GM18867 (cell line): ENCODE measurements around the gene LMBR1.
"Not testable (repeated sequence)": the region's sequence is repeated elsewhere in the genome, so short reads cannot be mapped to it uniquely, and the experiment has no call there.

Experiments used
- ATAC-seq: cut with Tn5 transposase; IDR thresholded peaks from one replicate; pipeline ENCODE4 v1.9.1; 2021; ENCODE audit warnings: mild to moderate bottlenecking, moderate library complexity; ENCODE audit not compliant: unreplicated experiment

LMBR1 gene

GRCh38 chr7:156854654-156855053 lies 38.3 kb downstream of the LMBR1 start:
- ATAC-seq = no peak

DNA sequence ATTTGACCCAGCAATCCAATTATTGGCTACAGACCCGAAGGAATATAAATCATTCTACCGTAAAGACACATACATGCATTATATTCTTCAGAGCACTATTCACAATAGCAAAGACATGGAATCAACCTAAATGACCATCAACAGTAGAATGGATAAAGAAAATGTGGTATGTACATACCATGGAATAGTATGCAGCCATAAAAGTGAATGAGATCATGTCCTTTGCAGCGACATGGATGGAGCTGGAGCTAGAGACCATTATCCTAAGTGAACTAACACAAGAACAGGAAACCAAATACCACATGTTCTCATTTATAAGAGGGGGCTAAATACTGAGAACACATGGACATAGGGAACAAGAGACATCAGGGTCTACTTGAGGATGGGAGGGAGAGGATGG lies 44.0 kb downstream of the LMBR1 start:
- no peak for ATAC-seq

DNA sequence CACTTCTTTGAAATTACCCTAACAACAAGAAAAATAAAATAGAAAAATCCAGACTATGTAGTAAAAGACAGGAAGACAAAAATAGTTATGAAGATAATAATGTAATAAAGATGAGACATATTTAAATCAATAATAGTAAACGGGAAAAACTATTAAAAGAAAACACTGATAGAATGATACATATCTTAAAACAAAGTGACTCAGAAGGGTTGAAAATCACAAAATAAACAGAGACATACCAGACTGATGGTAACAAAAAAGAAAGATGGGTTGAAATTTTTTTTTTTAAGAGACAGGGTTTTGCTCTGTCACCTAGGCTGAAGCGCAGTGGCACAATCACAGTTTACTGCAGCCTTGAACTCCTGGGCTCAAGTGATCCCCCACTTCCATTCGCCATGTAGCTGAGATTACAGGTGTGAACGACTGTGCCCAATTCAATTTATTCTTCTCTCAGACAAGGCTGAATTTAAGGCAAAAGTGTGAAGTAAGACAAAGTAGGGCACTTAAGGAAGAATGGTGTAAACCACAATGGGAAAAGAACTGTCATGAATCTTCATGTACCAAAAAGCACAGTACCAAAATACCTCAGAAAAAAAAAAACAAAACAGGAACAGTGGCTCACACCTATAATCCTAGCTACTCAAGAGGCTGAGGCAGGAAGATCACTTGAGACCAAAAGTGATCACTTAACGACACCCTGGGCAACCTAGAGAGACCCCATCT lies 47.4 kb downstream of the LMBR1 start:
- no peak for ATAC-seq

- ATAC-seq = not testable (repeated sequence)
Observed at GRCh38 chr7:156843582-156843981, 49.4 kb downstream of the LMBR1 start.

DNA sequence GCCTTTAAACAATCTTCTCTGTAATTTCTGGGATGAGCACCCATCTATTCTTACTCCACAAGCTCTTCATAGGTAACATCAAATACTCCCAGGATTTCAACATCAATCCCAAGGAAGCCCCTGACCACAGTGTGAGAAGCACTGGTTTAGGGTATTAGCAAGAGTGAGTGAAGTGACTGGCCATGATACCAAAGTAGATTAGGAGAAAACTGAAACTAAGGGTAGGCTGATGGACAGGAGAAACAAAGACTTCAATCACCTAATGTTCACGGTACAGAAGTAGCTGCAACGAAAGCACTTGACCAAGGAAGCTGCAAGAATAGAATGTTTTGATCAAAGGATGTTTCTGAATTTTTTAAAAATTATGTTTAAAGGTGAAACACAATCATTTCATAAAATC lies 49.8 kb downstream of the LMBR1 start:
- ATAC-seq = no peak

DNA sequence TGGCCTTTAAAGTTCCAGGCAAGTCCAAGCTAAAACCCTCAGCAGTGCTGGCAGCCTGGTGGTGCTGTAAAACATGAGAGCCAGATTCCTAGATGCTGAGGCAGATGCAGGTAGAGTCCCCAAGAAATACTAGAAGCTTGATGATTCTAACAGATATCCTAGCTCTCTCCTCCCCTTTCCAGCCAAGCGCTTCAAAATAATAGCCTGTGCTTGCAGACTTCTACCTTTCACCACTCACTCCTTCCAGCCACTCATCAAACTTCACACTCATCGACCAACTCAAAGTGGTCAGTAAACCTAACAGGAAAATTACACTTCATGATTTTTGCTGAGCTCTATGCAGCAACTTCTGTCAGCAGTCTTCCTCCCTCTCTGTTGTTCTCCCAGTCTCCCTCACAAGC lies 50.2 kb downstream of the LMBR1 start:
- no peak for ATAC-seq

DNA sequence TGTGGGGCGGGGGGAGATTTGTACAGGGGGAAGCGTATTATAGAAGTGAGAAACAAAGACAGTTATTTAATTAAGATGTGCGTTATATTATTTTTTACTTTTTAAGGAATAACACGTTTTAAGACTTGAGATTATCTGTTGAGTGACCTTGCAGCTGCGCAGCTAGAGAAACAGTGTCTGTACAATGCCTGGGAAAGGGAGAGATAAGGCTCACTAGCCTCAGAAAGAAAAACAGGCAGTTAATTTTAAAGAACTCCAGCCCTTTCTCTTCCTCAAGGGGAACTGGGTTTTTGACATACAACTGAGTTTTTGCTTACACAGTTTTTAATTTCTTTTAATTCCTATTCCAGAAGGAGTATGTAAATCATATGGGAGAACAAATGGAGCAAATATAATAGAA lies 50.7 kb downstream of the LMBR1 start:
- no peak for ATAC-seq

- no peak for ATAC-seq
Observed at GRCh38 chr7:156841497-156841896, 51.5 kb downstream of the LMBR1 start.

GRCh38 chr7:156840134-156840533 lies 52.8 kb downstream of the LMBR1 start:
- no peak for ATAC-seq

DNA sequence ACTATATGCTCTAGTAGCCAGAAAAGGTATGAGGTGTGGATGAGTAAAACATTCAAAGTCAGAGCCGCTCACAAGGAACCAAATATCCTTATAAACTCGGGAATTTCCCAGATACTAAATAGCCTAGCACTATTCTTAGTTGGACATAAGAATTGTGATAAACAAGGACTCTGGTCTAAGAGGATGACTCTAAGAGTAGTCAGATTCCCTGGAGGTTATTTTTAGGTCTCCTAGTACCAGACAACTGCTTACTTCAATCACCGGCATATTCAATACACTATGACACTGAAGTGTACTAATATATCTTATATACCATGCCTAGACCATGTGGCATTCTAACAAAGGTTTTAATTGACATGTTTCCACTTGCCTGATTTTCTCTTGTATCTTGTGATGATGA lies 56.5 kb downstream of the LMBR1 start:
- no peak for ATAC-seq

DNA sequence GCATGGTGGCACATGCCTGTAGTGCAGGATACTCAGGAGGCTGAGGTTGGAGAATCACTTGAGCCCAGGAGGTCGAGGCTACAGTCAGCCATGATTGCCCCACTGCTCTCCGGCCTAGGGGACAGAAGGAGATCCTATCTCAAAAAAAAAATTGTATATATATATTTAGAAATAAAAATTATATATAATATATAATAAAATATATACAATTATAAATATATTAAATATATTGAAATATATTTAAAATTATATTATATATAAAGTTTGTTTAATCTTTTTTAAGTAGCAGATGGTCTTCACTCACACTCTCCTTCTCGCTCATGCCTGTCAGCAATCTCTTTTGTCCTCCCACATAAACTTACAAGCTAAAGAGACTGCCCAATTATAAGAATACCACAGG lies 58.5 kb downstream of the LMBR1 start:
- no peak for ATAC-seq

DNA sequence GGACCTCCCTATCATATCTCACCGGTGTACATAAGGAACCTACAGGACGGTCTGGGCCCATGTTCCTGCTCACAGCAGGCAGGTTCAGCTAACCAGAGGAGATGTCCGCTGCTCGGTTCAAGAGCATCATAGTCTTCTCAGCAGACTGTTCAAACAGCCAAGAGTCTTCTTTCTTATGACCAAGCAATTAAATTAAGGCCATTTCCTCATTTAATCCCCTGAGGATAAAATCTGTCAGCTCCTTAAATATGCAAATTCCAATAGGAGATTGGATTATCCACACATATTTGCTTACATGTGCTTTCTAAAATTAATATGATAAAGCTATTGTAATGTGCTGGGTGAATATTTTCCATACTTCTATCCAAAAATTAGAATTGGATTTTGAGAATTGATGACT lies 59.7 kb downstream of the LMBR1 start:
- ATAC-seq = no peak

- no peak for ATAC-seq
Observed at GRCh38 chr7:156832195-156832877, 60.6 kb downstream of the LMBR1 start.

DNA sequence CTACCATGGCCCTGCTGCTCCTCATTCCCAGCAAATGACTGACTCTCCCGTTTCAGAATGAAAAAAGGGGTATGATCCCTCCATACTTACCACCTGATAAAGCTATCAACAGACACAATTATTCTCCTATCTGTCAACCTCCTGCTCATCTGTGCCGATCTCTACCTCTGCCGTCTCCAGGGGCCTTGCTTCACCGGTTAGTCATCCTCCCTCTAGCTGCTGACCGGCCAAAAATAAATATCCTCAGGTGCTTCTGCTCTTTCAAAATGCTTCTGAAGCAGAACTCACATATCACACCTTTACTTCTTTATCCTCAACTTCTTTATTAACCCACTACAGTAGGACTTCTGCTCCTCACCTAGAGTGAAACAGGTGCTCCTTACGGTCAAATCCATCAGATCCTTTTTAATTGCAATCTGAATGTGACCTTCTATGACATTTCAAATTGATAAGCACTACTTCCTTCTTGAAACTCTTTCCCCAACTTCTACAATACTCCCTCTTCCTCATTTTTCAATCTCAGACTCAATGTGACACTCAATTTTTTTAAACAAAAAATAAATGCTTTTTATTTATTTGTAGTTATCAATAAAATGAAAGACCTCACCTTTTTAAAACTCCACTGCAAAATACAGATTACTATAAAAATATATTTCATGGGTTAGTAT lies 63.2 kb downstream of the LMBR1 start:
- no peak for ATAC-seq

- ATAC-seq = no peak
Observed at GRCh38 chr7:156827587-156828203, 65.3 kb downstream of the LMBR1 start.

GRCh38 chr7:156823435-156823834 lies 69.5 kb downstream of the LMBR1 start:
- ATAC-seq = no peak

DNA sequence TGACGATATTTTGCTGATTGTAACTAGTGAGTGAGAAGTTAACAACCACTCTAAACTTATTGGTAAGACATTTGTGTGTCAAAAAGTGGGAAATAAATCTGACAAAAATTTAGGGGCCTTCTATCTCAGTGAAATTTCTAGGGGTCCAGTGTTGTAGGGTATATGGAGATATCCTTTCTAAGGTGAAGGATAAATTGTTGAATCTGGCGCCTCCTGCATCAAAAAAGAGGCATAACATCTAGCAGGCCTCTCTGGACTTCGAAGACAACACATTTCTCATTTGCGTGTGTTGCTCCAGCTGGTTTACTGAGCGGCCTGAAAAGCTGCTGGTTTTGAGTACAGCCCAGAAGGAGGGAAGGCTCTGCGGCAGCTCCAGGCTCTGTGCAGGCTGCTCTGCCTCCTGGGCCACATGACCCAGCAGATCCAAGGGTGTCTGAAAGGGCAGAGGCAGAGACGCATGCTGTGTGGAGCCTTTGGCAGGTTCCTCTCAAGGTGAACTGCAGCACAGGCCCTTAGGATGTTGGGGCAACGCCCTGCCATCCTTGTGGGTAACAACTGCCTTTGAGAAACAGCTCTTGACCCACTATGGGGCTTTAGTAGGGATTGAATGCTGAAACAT lies 72.4 kb downstream of the LMBR1 start:
- ATAC-seq = no peak

- ATAC-seq = no peak
Observed at GRCh38 chr7:156819733-156820295, 73.2 kb downstream of the LMBR1 start.

- ATAC-seq = no peak
Observed at GRCh38 chr7:156818133-156818532, 74.8 kb downstream of the LMBR1 start.

GRCh38 chr7:156816943-156817572 lies 75.9 kb downstream of the LMBR1 start:
- no peak for ATAC-seq
